Vagina (tissue), 2 donors: Measurements from ENCODE around the gene CELA3B.
A peak's percentile ranks its signal among the peaks of the same experiment; 100 is the strongest.

Experiments
- CTCF ChIP-seq, 3 experiments: fragments of 450-650 bp in 2 of 3; fragments of 200-600 bp in 1 of 3; sonication (generic) in 1 of 3; IDR thresholded peaks; one replicate each; pipeline ENCODE4 v1.5.1; 2017 to 2019; ENCODE audit warnings: antibody characterized with exemption in 3 of 3, mild to moderate bottlenecking in 2 of 3, moderate library complexity in 2 of 3
- POLR2AphosphoS5 ChIP-seq, 2 donors: sonication (generic); formaldehyde crosslinking; IDR thresholded peaks; one replicate each; pipeline ENCODE4 v1.9.0; 2017; ENCODE audit warnings: antibody characterized with exemption in 2 of 2, mild to moderate bottlenecking in 2 of 2, low read depth in 1 of 2; ENCODE audit not compliant: insufficient read depth in 1 of 2

GRCh38 chr1:21935891-21936365 is 40.9 kb upstream of the CELA3B start:
- TF ChIP-seq CTCF (IDR thresholded peaks at IDR 0.05) (no peak), POLR2AphosphoS5 (IDR thresholded peaks at IDR 0.05; ENCODE audit: insufficient read depth in 1 of 2, low read depth in 1 of 2) (peak in 1 of 2 donors; percentile 5)
